GM12878 (cell line): ENCODE results near the gene UTP20. TPM values are rescaled to one million over a fixed set of nuclear protein-coding genes. Genes with fewer than 3 reads are reported as not detected.

ENCODE experiments used
- ATAC-seq: fragments of 200-7000 bp; cut with Tn5 transposase; 3 replicates; pipeline ENCODE4 v1.9.1; 2020; ENCODE audit warnings: mild to moderate bottlenecking, moderate library complexity
- BruUV-seq: library from RNA; stranded (reverse); fragments of 400-500 nt; replicated peaks from 2 replicates; lab custom pipeline; 2021; lab: Mats Ljungman, UMichigan
- CTCF ChIA-PET: fragments of 300-600 bp; sonication (Branson Sonifier 250); formaldehyde crosslinking; extraction: SDS; loops from one replicate; lab custom pipeline; 2021; ENCODE audit warnings: inconsistent platforms; lab: Yijun Ruan, JAX
- POLR2A ChIA-PET: fragments of 350-600 bp; formaldehyde crosslinking; extraction: SDS; loops from one replicate; lab custom pipeline; 2021; ENCODE audit warnings: inconsistent platforms; lab: Charles Lee
- RAD21 ChIA-PET: fragments of 300-600 bp; sonication (Branson Sonifier 250); formaldehyde crosslinking; loops from one replicate; lab custom pipeline; 2023; ENCODE audit warnings: antibody characterized with exemption; ENCODE audit not compliant: unreplicated experiment; lab: Charles Lee
- SMC1A ChIA-PET: fragments of 300-600 bp; sonication (Branson Sonifier 250); formaldehyde crosslinking; loops from one replicate; lab custom pipeline; 2023; ENCODE audit not compliant: unreplicated experiment, uncharacterized antibody; lab: Charles Lee
- DNase-seq: peaks from one replicate; pipeline ENCODE4 v3.0.0-alpha.2; 2011; ENCODE audit warnings: low read depth, low spot score
- FAIRE-seq: peaks from 3 replicates; lab custom pipeline; 2011; peaks lifted over from hg19 to GRCh38; lab: Jason Lieb, UNC
- H2AFZ ChIP-seq: 2 replicates; pipeline ENCODE4 v1.6.0; 2011; ENCODE audit warnings: low read depth, low read length, control low read depth; ENCODE audit not compliant: control insufficient read depth
- H3K27ac ChIP-seq: 2 replicates; pipeline ENCODE4 v1.5.1; 2011; ENCODE audit warnings: control low read depth; ENCODE audit not compliant: control insufficient read depth, insufficient read depth
- H3K27me3 ChIP-seq, 2 experiments: replicated peaks in 1 of 2; 2 replicates each; pipeline versions ENCODE4 v1.6.0 to v1.6.1; 2011; ENCODE audit warnings: low read length in 1 of 2; ENCODE audit not compliant: control insufficient read depth in 2 of 2, insufficient read depth in 2 of 2
- H3K36me3 ChIP-seq, 2 experiments: 2 replicates each; pipeline ENCODE4 v1.5.1; 2011; ENCODE audit warnings: low read length in 1 of 2; ENCODE audit not compliant: control insufficient read depth in 2 of 2, insufficient read depth in 2 of 2
- H3K4me1 ChIP-seq: 2 replicates; pipeline ENCODE4 v1.6.1; 2011; ENCODE audit warnings: mild to moderate bottlenecking, low read length, moderate library complexity, mixed read lengths; ENCODE audit not compliant: control insufficient read depth, insufficient read depth
- H3K4me2 ChIP-seq: 2 replicates; pipeline ENCODE4 v1.6.0; 2011; ENCODE audit warnings: control low read depth; ENCODE audit not compliant: control insufficient read depth, insufficient read depth
- H3K4me3 ChIP-seq: fragments of 200-600 bp; sonication (generic); 2 replicates; pipeline ENCODE4 v1.5.1; 2016
- H3K79me2 ChIP-seq: 2 replicates; pipeline ENCODE4 v1.6.0; 2011; ENCODE audit warnings: low read length; ENCODE audit not compliant: control insufficient read depth, insufficient read depth
- H3K9ac ChIP-seq: 2 replicates; pipeline ENCODE4 v1.8.0; 2011; ENCODE audit warnings: low read length, control low read depth, mixed read lengths; ENCODE audit not compliant: control insufficient read depth, insufficient read depth
- H3K9me3 ChIP-seq: replicated peaks from 3 replicates; pipeline ENCODE4 v1.5.1; 2011; ENCODE audit warnings: mild to moderate bottlenecking, low read length; ENCODE audit not compliant: control insufficient read depth, insufficient read depth
- H4K20me1 ChIP-seq: 2 replicates; pipeline ENCODE4 v1.6.0; 2011; ENCODE audit not compliant: control insufficient read depth, insufficient read depth
- BCL11A ChIP-seq: IDR thresholded peaks from 2 replicates; pipeline ENCODE4 v1.6.1; 2011; ENCODE audit warnings: low read depth, low read length
- MYB ChIP-seq: fragments of 150-350 bp; IDR thresholded peaks from 2 replicates; pipeline ENCODE4 v1.6.1; 2014; ENCODE audit warnings: mild to moderate bottlenecking, low read depth, low read length, borderline replicate concordance
- NR2C2 ChIP-seq: IDR thresholded peaks from 2 replicates; pipeline ENCODE4 v1.6.1; 2011; ENCODE audit warnings: borderline replicate concordance, low read depth; ENCODE audit not compliant: control insufficient read depth, insufficient read length
- PBX3 ChIP-seq: IDR thresholded peaks from 2 replicates; pipeline ENCODE4 v1.6.1; 2011; ENCODE audit warnings: mild to moderate bottlenecking, low read depth, low read length, moderate library complexity; ENCODE audit not compliant: insufficient replicate concordance
- SUPT20H ChIP-seq: IDR thresholded peaks from 2 replicates; pipeline ENCODE4 v1.6.1; 2011; ENCODE audit warnings: low read depth, mild to moderate bottlenecking, low read length, moderate library complexity, borderline replicate concordance; ENCODE audit not compliant: control insufficient read depth
- SUZ12 ChIP-seq: fragments of 200-600 bp; sonication (generic); IDR thresholded peaks from one replicate; pipeline ENCODE4 v1.6.1; 2018; ENCODE audit warnings: antibody characterized with exemption, mild to moderate bottlenecking; ENCODE audit not compliant: unreplicated experiment
- ZZZ3 ChIP-seq: IDR thresholded peaks from 2 replicates; pipeline ENCODE4 v1.6.1; 2011; ENCODE audit warnings: low read depth; ENCODE audit not compliant: control insufficient read depth, insufficient read length
- WGBS: methylation state at CpG from one replicate; pipeline ENCODE4 v1.1.6; 2016; ENCODE audit warnings: low lambda C conversion rate; ENCODE audit not compliant: insufficient replicate concordance, insufficient coverage; ENCODE audit errors: missing lambda C conversion rate; 5-methylcytosine and 5-hydroxymethylcytosine counted together
- in situ Hi-C: fragments of 300-500 bp; cut with MboI; formaldehyde crosslinking; loops from 9 replicates; pipeline ENCODE4 v1.14.3; 2018; ENCODE audit warnings: mixed read lengths
- intact Hi-C: fragments of 100-400 bp; cut with micrococcal nuclease; formaldehyde crosslinking; loops from one replicate; pipeline ENCODE4 v1.14.2; 2022; ENCODE audit not compliant: unreplicated experiment
- polyA plus RNA-seq, 11 experiments: library from polyadenylated mRNA; depleted of rRNA in 4 of 11; unstranded in 6 of 11; stranded (reverse) in 5 of 11; fragments of >200 nt; fragmentation: Nextera tagmentation in 4 of 11; fragmentation: Illumina TruSeq in 1 of 11; extraction: Ambion mirVana in 4 of 11; extraction: Trizol in 1 of 11; gene quantifications; 1 replicate in 1 of 11; 2 replicates in 10 of 11; pipeline versions ENCODE4 v1.2.1 to v1.2.3, GENCODE V29; 2011 to 2016; ENCODE audit warnings: inconsistent platforms in 2 of 11, missing spikeins in 2 of 11, low read depth in 1 of 11
- total RNA-seq, 4 experiments: library from RNA; depleted of rRNA in 3 of 4; stranded (reverse); fragments of >200 nt in 3 of 4; fragmentation: Illumina TruSeq in 1 of 4; extraction: Trizol in 1 of 4; gene quantifications; 2 replicates each; pipeline versions ENCODE4 v1.2.1 to v1.2.3, GENCODE V29; 2013 to 2021

UTP20 gene
- total and polyA plus RNA-seq, 10 of the 15 experiments (the other 5 are each of a cell fraction or from before 2014, with no cell fraction given) = 3.6 to 25.6 (median 16.7) TPM

- no peak overlapping the region for H3K4me3 ChIP-seq
- no peak overlapping the region for H3K4me2 ChIP-seq
- no peak overlapping the region for H3K9ac ChIP-seq
- DNase-seq (no peak), ATAC-seq (no peak), FAIRE-seq (no peak)
- POLR2A ChIA-PET = no interaction called here
- H3K4me1 ChIP-seq = no peaks in the 10 kb centered on the region
- H4K20me1 ChIP-seq = no peaks in the 10 kb centered on the region
- H3K27ac ChIP-seq = no peak overlapping the region
- no peaks in the 10 kb centered on the region for H3K36me3 ChIP-seq
- CTCF ChIA-PET = no interaction called here
- RAD21 ChIA-PET = no interaction called here
- no peaks in the 10 kb centered on the region for H3K27me3 ChIP-seq
- SMC1A ChIA-PET = no interaction called here
- 41% methylated on average over 2 of the region's 2 CpGs for WGBS
- intact Hi-C loops = no loop called here
- in situ Hi-C loops = no loop called here
- no peaks in the 10 kb centered on the region for H3K9me3 ChIP-seq
- no peaks in the 10 kb centered on the region for H3K79me2 ChIP-seq
- no peak for TF ChIP-seq PBX3
- no peak for TF ChIP-seq ZZZ3
- TF ChIP-seq MYB = no peak
- no peak for TF ChIP-seq SUPT20H
- TF ChIP-seq NR2C2 = no peak
- no peak for TF ChIP-seq SUZ12
- TF ChIP-seq BCL11A = no peak
- BruUV-seq = no TSS peak
- no peak overlapping the region for H2AFZ ChIP-seq
These were observed 36.8 kb upstream of the UTP20 start for GRCh38 chr12:101243074-101243473.
